Ecto neural progenitor cell (in vitro differentiated cells): Measurements from ENCODE around the gene VLDLR.
"Not testable (repeated sequence)": the region's sequence is repeated elsewhere in the genome, so short reads cannot be mapped to it uniquely, and the experiment has no call there.

Source experiments
- DNase-seq: peaks from one replicate; pipeline ENCODE4 v3.0.0-alpha.2; 2018; ENCODE audit warnings: low spot score

Gene VLDLR

GRCh38 chr9:2664174-2665065 lies 42.8 kb downstream of the VLDLR start:
- no peak for DNase-seq

GRCh38 chr9:2666569-2666968 lies 45.0 kb downstream of the VLDLR start:
- DNase-seq = no peak

DNA sequence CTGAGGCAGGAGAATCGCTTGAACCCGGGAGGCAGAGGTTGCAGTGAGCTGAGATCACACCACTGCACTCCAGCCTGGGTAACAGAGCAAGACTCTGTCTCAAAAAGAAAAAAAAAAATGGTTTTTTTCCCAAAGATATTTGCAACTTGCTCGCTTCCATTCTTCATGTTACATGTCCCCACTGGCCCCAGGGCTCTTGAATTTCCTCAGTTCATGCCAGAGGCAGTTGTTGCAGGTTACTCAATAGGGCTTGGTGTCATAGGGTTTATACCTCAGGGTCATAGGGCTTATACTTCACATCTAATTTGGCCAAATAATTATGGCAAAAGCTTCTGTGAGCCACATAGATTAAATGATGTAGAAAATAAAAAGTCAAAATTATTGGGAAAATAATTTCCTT lies 51.6 kb downstream of the VLDLR start:
- no peak for DNase-seq

DNA sequence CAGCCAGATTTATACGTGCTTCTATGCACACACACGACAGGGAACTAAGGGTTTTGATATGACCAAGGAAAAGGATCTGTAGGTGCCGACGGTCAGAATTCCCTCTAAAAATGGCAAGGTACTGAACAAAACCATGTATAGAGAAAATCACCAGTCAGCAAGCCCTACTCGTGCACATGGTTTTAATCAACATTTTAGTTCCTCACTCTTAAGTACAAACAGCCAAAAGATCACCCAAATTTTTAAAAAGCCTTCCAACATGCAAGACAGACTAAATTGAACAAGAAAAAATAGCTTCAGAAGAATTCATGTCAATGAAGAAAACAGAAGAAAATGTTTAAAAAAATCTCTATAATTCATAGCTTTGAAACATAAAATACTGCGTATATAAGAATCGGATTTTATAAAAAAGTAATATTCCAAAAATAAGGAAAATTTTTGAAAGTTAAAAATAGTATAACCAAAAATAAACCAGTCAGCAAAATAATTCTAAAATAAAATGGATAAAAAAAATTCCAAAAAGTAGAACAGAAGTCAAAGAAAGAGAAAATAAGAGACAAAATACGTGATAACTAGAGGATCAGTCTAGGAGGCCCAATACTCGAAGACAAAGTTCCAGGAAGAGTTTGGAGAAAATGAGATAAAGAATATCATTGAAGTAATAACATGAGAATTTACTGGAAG lies 52.7 kb downstream of the VLDLR start:
- no peak for DNase-seq

- no peak for DNase-seq
These were observed 54.2 kb downstream of the VLDLR start for GRCh38 chr9:2675834-2676233.

DNA sequence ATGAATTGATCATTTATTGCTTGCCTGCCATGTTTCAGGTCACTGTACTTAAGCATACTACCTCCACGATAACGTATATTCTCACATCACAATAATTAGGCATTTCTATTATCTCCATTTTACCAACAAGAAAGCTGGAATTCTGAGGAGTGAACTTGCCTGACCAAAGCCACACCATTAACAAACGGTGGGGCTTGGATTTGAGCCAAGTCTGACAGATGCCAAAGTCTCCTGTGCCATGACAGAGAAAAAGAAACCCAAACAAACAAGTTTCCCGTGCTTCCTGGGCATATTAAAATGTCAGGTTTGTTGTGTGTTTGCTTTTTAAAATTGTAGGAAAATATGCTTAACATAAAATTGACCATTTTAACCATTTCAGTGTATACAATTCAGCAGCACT lies 54.9 kb downstream of the VLDLR start:
- DNase-seq = no peak

DNA sequence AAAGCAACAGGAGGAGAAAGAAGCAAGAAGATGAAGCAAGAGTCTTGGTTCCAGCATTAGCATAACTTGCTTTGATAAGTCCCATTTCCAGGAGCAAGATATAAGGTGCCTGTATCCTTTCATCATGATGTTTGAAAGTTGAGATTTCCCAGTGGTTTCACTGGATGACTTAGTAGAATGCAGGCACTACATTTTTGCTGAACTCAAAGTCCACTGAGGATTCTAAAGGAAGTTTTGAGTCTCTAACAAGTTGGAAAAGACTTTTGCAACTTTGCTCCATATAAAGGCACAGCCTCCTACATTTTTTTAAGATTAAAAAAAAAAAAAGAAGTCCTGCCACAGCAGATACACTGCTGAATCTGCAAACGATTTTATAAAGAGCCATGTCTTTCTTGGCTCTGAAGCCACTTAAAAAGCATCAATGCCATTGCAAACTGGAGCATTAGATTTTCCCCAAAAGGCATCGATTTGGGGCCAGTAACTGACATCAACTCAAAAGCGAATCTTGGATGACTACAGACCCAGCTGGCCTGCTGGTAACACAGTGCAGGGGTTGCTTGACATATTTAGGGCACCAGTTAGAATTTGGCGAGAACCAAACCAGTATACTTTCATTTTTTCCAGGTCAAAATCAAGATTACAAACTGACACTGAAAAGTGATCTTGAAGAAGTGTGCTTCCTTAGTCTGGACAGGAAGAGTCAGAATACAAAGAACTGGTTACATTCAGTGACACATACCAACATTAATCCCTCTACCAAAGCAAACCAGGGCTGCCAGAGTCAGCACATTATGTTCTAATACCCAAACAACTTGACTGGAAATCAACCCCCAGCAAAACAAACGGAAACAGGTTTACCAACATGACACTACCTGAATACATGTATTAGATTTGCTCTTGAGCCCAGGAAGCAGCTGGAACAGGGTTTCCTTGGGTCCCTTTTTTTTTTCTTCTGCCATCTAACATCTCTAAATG lies 56.6 kb downstream of the VLDLR start:
- DNase-seq = no peak

DNA sequence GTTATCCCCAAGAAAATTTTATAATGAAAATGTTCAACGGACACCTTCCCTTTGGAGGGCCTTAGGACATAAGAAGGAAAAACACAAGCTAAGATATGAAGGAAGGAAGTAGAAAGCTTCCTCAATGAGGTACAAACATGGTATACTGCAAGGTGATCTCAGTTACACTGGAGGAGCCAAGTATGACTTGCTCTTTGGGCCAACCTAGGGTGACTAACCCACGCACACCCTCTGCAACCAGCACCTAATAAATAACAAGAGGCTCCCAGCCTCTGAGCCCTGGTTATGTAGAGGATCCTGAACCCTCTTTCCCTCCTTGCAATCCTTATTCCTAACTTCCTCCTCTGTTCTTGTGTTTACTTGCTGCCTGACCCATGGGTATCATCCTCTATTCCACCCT lies 57.4 kb downstream of the VLDLR start:
- no peak for DNase-seq

DNA sequence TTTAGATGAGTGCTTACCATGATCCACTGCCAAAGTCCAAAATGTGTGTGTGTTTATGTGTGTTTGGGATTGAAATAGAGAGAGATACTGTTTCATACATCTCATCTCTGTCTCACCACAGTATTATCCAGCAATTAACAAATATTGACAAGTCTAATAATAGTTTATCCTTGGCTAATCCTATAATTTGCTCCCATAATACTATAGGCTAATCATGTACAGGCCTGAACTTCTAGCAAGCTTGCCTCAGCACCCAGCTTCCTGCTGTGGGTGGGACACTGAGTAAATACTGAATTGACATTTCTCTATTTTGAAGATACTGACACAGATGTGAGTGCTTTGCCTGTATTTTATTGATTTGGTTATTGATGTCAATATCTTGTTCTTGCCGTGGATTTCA lies 60.4 kb downstream of the VLDLR start:
- DNase-seq = no peak

DNA sequence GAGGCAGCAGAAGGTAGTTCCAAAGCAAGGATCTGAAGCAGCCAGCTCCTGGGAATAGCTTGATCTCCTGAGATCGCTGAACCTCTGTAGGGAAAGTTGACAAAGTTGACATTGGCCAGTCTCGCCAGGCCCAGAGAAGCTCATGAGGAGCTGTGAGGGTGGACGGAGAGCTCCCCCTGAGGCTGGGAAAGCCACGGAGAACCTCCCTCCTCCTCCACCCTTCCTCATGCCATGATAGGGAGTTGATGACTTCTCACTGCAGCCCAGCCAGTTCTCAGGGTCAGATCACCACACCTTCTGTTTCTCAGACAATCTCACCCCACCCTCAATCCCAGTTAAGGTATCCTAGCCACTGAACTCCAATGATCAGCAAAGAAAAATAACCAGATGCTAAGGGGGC lies 65.3 kb downstream of the VLDLR start:
- DNase-seq = no peak

GRCh38 chr9:2688636-2689035 lies 67.0 kb downstream of the VLDLR start:
- no peak for DNase-seq

- DNase-seq = no peak
These were observed 69.6 kb downstream of the VLDLR start for GRCh38 chr9:2691212-2691611.

DNA sequence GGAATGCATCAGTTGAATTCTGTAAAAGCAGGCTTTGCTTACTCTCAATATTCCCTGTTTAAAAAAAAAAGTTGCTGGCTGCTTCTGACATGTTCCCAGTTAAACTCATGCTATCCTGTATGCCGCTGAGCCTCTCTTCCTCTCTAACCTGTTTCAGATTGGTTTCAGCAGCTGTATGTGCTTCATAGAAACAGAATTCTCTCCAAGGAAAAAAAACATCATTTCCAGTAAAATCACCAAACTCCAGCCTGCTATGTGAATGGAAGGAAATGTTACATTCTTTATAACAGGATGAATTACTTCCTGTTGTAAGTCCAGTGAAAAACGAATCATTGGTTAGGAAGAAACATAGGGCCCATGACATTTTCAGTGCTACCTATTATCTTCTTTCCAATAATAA lies 70.0 kb downstream of the VLDLR start:
- DNase-seq = no peak

DNA sequence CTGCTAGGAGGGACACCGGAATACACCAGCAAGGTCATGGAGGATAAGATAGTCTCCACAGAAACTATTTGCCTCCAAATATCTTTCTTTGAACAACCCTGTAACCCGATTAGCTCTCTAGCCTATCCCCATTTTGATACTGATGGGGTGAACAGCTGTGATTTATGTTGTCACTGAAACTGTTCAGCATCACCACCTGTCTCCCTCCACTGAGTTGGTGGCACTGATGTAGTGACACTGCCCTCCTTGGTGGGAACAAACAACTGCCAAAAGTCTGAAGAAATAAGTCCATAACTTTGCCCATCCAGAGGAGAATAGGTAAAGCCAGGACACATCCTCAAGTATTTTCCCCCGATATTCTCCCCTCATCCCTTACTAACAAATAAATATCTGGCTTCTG lies 71.5 kb downstream of the VLDLR start:
- DNase-seq = no peak

- DNase-seq = no peak
These were observed 75.9 kb downstream of the VLDLR start for GRCh38 chr9:2697492-2697891.

DNA sequence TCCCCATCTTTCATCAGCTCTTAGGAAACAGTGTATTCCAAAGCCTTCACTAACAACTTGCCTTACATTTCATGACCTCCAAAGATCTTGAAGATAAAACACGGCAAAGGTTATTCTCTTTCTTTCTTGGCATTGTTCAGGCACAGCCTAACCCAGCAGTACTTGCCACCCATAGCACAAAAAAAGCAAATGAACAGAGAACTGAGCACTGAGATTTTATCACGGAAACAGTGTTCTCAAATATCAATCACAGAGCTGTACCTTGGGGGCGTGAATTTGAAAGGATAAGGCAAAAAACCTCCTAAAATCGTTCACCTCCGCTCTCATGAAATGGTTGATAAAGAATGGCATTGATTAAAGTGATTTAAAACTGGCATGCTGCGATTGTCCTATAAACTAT lies 78.8 kb downstream of the VLDLR start:
- DNase-seq = no peak

DNA sequence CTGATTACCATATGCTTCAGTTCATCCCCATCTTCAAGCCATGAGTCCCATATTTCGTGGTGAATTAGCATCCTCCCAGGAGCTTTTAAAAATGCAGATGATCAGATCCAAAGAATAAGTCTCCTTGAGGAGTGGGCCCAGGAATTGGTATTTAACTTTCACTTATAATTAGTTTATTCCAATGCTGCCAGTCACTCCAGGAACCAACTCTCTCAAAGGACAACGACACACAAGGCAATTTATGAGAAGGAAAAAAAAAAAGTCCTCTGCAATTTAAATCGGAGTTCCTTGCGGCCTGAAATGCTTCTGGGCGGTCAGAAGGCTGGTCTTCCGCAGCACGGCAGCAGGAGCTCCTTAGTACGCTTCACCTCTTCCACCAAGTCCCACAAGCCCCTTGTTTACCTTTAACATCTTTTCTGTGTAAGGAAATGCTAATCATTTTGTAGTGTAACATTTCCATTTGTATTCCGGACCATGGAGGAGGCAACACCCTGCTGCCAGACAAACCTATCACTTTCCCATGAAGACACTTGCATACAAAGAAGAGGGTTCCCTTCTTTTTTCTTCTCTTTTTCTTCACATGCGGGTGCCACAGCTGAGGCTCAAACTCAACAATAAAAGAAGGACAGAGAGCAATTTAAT lies 79.4 kb downstream of the VLDLR start:
- DNase-seq = no peak

GRCh38 chr9:2704504-2704903 lies 82.9 kb downstream of the VLDLR start:
- DNase-seq = no peak

GRCh38 chr9:2707256-2707655 lies 85.7 kb downstream of the VLDLR start:
- DNase-seq = not testable (repeated sequence)
